WERI-Rb-1 (cell line): ENCODE data around the gene AQP11.
A peak's percentile ranks its signal among the peaks of the same experiment; 100 is the strongest.

Experiments used
- DNase-seq: peaks from one replicate; pipeline ENCODE4 v3.0.0-alpha.2; 2020
- H3K27ac ChIP-seq: fragments of 250-450 bp; sonication (Bioruptor Pico); 2 replicates; pipeline ENCODE4 v1.5.1; 2020; ENCODE audit warnings: mild to moderate bottlenecking, moderate library complexity
- H3K27me3 ChIP-seq: fragments of 250-450 bp; sonication (Bioruptor Pico); 2 replicates; pipeline ENCODE4 v1.5.1; 2021; ENCODE audit warnings: mild to moderate bottlenecking, low read depth, moderate library complexity; ENCODE audit not compliant: insufficient read depth, severe bottlenecking
- H3K36me3 ChIP-seq: fragments of 250-450 bp; sonication (Bioruptor Pico); 2 replicates; pipeline ENCODE4 v1.5.1; 2020; ENCODE audit warnings: mild to moderate bottlenecking, moderate library complexity
- H3K4me3 ChIP-seq: 2 replicates; pipeline ENCODE4 v1.5.1; 2011; ENCODE audit warnings: low read depth, mild to moderate bottlenecking, control low read depth, low read length
- H3K9me3 ChIP-seq: fragments of 250-450 bp; sonication (Bioruptor Pico); 2 replicates; pipeline ENCODE4 v1.5.1; 2021; ENCODE audit warnings: mild to moderate bottlenecking, moderate library complexity; ENCODE audit not compliant: severe bottlenecking
- CTCF ChIP-seq: IDR thresholded peaks from 2 replicates; pipeline ENCODE4 v1.5.1; 2011; ENCODE audit warnings: low read depth, mild to moderate bottlenecking, control low read depth, inconsistent platforms, low read length

AQP11 gene

GRCh38 chr11:77557553-77557952 is 32.2 kb upstream of the AQP11 start:
- no peak overlapping the region for H3K27ac ChIP-seq
- no peak overlapping the region for H3K4me3 ChIP-seq
- peaks cover 5% of the 10 kb centered on the region for H3K9me3 ChIP-seq
- no peaks in the 10 kb centered on the region for H3K27me3 ChIP-seq
- H3K36me3 ChIP-seq, result no peaks in the 10 kb centered on the region
- peak; percentile 56 for DNase-seq
- TF ChIP-seq CTCF, result peak; percentile 71

GRCh38 chr11:77558380-77558779 is 31.4 kb upstream of the AQP11 start:
- no peaks in the 10 kb centered on the region for H3K36me3 ChIP-seq
- no peaks in the 10 kb centered on the region for H3K27me3 ChIP-seq
- H3K4me3 ChIP-seq, result no peak overlapping the region
- H3K27ac ChIP-seq, result no peak overlapping the region
- DNase-seq, result no peak
- peaks cover 5% of the 10 kb centered on the region for H3K9me3 ChIP-seq
- TF ChIP-seq CTCF, result no peak

GRCh38 chr11:77559686-77560401 is 29.9 kb upstream of the AQP11 start:
- Histone ChIP-seq H3K36me3 (no peaks in the 10 kb centered on the region), H3K27me3 (no peaks in the 10 kb centered on the region), H3K27ac (no peak overlapping the region), H3K9me3 (peaks cover 5% of the 10 kb centered on the region), H3K4me3 (no peak overlapping the region)
- DNase-seq, result no peak
- no peak for TF ChIP-seq CTCF

- DNase-seq, result no peak
- no peaks in the 10 kb centered on the region for H3K36me3 ChIP-seq
- TF ChIP-seq CTCF, result no peak
- no peak overlapping the region for H3K4me3 ChIP-seq
- no peak overlapping the region for H3K27ac ChIP-seq
- H3K9me3 ChIP-seq, result no peaks in the 10 kb centered on the region
- H3K27me3 ChIP-seq, result no peaks in the 10 kb centered on the region
Observed at GRCh38 chr11:77560605-77561004, 29.1 kb upstream of the AQP11 start.

GRCh38 chr11:77561257-77561656 is 28.5 kb upstream of the AQP11 start:
- H3K27ac ChIP-seq, result no peak overlapping the region
- no peaks in the 10 kb centered on the region for H3K9me3 ChIP-seq
- H3K36me3 ChIP-seq, result no peaks in the 10 kb centered on the region
- no peak overlapping the region for H3K4me3 ChIP-seq
- TF ChIP-seq CTCF, result no peak
- no peaks in the 10 kb centered on the region for H3K27me3 ChIP-seq
- DNase-seq, result no peak

GRCh38 chr11:77568306-77568705 is 21.4 kb upstream of the AQP11 start:
- DNase-seq, result no peak
- H3K36me3 ChIP-seq, result no peaks in the 10 kb centered on the region
- no peaks in the 10 kb centered on the region for H3K9me3 ChIP-seq
- H3K27ac ChIP-seq, result no peak overlapping the region
- no peaks in the 10 kb centered on the region for H3K27me3 ChIP-seq
- no peak for TF ChIP-seq CTCF
- H3K4me3 ChIP-seq, result no peak overlapping the region
